HG02840 (cell line): ENCODE results near the gene LILRB2.
A peak's percentile ranks its signal among the peaks of the same experiment; 100 is the strongest.
"Not testable (repeated sequence)": the region's sequence is repeated elsewhere in the genome, so short reads cannot be mapped to it uniquely, and the experiment has no call there.

Experiments
- ATAC-seq: cut with Tn5 transposase; IDR thresholded peaks from one replicate; pipeline ENCODE4 v1.9.1; 2021; ENCODE audit warnings: mild to moderate bottlenecking, moderate library complexity, moderate number of reproducible peaks; ENCODE audit not compliant: unreplicated experiment, low FRiP score

Gene LILRB2

GRCh38 chr19:54245936-54246335 is 35.0 kb downstream of the LILRB2 start:
- ATAC-seq = no peak

DNA sequence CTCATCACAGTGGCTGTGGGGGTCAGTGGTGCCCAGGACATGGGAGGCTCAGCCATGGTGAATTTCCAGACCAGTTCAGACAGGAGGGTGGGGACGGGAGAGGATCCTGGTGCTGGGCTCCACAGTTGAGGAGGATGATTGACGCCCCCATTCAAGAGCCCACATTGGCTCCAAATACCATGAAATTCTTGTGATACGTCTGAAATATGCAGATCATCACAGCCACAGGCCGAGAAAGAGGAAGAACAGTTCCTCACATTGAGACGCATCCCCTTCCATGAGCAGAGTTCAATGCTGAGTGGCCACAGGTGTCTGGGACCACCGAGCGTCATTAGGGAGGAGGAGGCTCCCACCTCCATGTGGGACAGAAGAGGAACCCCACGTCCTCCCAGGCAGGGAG is 37.1 kb downstream of the LILRB2 start:
- ATAC-seq = not testable (repeated sequence)

GRCh38 chr19:54242646-54243045 is 38.3 kb downstream of the LILRB2 start, which contains the start of gene LILRA6:
Gene LILRA6, minus strand, starts transcription at chr19:54242790.
- not testable (repeated sequence) for ATAC-seq

GRCh38 chr19:54242234-54242633 is 38.7 kb downstream of the LILRB2 start:
- not testable (repeated sequence) for ATAC-seq

GRCh38 chr19:54240372-54241336 is 40.3 kb downstream of the LILRB2 start:
- not testable (repeated sequence) for ATAC-seq

DNA sequence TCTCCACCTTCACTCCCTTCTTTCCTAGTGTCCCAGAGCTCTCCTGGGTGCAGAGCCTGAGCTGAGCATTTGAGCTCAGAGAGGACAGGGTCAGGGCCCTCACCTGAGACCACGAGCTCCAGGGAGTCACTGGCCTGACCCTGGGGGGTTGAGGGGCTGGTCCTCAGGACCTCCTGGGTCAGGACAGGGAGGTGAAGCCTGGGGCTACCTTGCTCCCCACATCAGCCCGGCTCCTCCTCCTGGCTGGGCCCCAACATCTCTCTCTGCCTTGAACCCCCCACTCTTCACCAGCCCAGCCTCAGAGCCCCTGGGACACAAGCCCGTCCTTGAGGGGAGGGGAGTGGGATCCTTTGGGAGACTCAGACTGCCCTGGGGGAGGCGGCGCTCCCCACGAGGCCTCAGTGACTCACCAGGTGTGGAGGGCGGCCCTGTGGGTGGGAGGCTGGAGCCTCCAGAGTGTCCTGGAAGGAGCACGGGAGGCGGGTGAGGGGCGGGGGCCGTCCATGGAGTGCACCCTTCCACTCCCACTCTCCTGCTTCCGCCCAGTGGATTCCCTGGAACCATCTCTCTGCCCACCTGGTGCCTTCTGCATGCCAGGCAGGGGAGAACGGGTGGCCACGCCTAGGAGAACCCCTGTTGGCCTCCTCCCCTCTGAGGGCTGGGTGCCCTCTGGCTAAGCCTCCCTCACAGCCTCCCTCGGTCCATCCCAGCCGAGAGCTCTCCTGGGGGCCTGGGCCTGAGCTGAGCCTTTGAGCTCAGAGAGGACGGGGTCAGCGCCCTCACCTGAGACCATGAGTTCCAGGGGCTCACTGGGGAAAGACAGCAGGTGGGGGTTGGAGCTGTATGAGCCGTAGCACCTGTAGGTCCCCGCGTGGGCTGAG is 41.2 kb downstream of the LILRB2 start:
- ATAC-seq = not testable (repeated sequence)

- no peak for ATAC-seq
These were observed 47.0 kb downstream of the LILRB2 start for GRCh38 chr19:54233941-54234340.

DNA sequence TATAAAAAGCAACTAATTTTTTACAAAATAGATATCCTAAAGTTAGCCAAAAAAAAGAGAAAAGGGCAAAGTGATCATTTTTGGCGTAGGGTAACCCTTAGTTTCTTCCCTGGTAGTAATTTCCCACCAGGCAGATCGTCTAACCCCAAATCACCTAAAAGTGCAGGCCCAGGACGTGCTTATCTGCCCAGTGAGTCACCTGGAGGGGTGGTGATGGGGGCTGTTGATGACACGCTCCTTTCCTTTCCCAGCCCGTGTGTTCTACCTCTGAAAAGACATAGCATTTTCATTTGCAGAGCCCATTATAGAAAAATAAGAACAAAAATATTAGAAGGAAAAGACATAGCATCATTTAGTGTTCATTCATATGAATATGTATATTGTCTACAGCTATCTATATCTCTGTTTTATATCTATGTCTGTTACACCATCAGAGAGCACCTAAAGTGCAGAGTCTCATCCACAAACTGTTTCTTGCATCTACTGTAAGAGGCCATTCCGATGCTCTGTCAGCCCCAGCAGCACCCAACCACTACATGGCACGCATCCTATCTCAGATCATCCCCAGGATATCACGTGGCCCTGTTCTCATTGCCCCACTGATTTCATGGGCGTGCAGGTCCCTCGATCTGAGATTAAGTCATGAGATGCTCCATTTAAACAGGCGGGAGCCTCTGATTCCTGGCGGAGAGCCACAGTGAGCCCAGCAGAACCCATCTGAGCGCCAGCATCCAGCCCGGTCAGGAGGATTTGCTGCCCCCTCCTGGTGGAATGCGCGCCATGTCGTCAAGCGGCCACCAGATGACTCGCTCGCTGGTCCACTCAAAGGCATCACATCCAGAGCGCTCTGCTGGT is 49.6 kb downstream of the LILRB2 start:
- peak; percentile 63 for ATAC-seq

GRCh38 chr19:54230031-54230430 is 50.9 kb downstream of the LILRB2 start:
- no peak for ATAC-seq

DNA sequence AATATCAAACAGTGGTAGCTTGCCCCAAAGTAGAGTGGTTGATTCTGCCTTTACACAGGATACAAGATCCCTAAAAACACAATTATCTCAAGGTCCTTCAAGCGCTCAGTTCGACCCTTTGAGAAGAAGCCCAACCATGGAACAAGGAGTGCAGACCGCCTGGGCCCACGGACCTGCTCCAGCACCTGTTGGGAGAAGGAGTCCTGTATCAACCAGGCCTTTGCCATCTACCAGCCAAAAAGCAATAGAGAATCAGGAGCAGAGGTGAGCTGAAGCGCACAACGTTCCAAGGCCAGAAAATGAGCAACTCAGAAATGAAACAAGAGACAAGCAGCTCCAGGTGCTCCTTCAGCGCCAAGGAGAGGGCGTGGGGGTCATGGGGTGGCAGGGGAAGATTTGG is 51.8 kb downstream of the LILRB2 start:
- ATAC-seq = no peak

DNA sequence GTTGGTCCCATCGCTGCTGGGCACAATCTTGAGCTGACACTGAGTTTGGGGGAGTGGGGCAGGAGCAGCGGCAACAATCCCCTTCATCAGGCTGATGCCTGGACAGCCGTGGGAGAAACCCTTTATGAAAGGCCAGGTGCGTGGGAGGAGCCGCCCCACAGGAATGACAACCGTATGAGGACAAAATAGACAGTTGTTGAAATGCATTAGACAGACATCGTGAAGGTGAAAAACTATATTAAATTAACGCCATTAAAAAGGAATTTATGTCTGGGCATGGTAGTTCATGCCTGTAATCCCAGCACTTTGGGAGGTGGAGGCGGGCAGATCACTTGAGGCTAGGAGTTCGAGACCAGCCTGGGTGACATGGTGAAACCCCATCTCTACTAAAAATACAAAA is 56.3 kb downstream of the LILRB2 start:
- ATAC-seq = not testable (repeated sequence)

GRCh38 chr19:54223937-54224281 is 57.0 kb downstream of the LILRB2 start:
- not testable (repeated sequence) for ATAC-seq
